K562 (cell line): ENCODE measurements around the gene PITPNC1.

Experiments used
- DNMT1 ChIP-seq: fragments of 450-650 bp; IDR thresholded peaks from 2 replicates; pipeline ENCODE4 v1.6.1; 2016; ENCODE audit warnings: antibody characterized with exemption, mild to moderate bottlenecking
- KLF6 ChIP-seq: fragments of 250-450 bp; sonication (Bioruptor Pico); IDR thresholded peaks from 2 replicates; pipeline ENCODE4 v1.4.0; 2020; ENCODE audit warnings: mild to moderate bottlenecking, moderate library complexity, borderline replicate concordance
- SMARCB1 ChIP-seq: IDR thresholded peaks from 2 replicates; pipeline ENCODE4 v1.6.1; 2011; ENCODE audit warnings: improper control_type of control experiment, low read depth; ENCODE audit not compliant: insufficient read length
- TOE1 ChIP-seq, 2 experiments: fragments of 450-650 bp in 1 of 2; sonication (generic) in 1 of 2; formaldehyde crosslinking in 1 of 2; IDR thresholded peaks; 2 replicates each; pipeline versions ENCODE4 v1.7.1 to v1.8.0; 2016 to 2022; ENCODE audit warnings: borderline replicate concordance in 2 of 2, mild to moderate bottlenecking in 2 of 2, antibody characterized with exemption in 1 of 2, inconsistent platforms in 1 of 2, low read depth in 1 of 2, missing genetic modification reagents in 1 of 2, moderate library complexity in 1 of 2
- TF ChIP-seq, protein P1 (sequence below), 3 experiments: IDR thresholded peaks in 2 of 3; conservative IDR thresholded peaks in 1 of 3; 2 replicates each; pipeline ENCODE4 v1.5.1; 2011 to 2012; ENCODE audit warnings: low read length in 3 of 3, mild to moderate bottlenecking in 3 of 3, control low read depth in 2 of 3, improper control_type of control experiment in 1 of 3, inconsistent platforms in 1 of 3, low read depth in 1 of 3, mixed read lengths in 1 of 3, moderate library complexity in 1 of 3; ENCODE audit not compliant: insufficient read depth in 2 of 3

DNA sequence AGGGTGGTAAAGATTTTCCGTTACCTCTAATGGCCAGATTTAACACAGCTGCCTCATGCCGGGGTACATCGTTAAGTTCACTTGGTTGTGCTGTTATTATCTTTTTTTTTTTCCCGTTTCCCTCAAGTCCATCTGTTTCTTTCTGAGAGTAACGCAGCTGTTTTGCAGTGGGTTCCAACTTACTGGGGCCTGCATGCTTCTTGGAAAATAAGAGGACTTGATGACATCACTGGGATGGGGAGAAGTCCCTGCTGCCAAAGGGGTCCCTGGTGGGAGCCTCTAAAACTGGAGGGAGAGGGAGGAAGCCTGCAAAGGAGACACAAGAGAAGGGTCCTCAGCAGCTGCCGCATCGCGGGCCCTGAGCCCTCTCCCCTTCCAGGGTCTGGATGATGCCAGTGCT, 262.9 kb downstream of the PITPNC1 start:
- TF ChIP-seq TOE1 (IDR thresholded peaks at IDR 0.05; ENCODE audit: borderline replicate concordance) (no peak), TOE1 (CRISPR knock-in tag; IDR thresholded peaks at IDR 0.05; ENCODE audit: borderline replicate concordance, low read depth) (no peak), SMARCB1 (no peak), DNMT1 (no peak), KLF6 (CRISPR knock-in tag) (no peak)
- TF ChIP-seq, protein P1, sequence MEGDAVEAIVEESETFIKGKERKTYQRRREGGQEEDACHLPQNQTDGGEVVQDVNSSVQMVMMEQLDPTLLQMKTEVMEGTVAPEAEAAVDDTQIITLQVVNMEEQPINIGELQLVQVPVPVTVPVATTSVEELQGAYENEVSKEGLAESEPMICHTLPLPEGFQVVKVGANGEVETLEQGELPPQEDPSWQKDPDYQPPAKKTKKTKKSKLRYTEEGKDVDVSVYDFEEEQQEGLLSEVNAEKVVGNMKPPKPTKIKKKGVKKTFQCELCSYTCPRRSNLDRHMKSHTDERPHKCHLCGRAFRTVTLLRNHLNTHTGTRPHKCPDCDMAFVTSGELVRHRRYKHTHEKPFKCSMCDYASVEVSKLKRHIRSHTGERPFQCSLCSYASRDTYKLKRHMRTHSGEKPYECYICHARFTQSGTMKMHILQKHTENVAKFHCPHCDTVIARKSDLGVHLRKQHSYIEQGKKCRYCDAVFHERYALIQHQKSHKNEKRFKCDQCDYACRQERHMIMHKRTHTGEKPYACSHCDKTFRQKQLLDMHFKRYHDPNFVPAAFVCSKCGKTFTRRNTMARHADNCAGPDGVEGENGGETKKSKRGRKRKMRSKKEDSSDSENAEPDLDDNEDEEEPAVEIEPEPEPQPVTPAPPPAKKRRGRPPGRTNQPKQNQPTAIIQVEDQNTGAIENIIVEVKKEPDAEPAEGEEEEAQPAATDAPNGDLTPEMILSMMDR (IDR thresholded peaks at IDR 0.05 in 2 of 3, conservative IDR thresholded peaks at IDR 0.05 in 1 of 3; ENCODE audit: insufficient read depth in 2 of 3, low read depth in 1 of 3, low read length in 3 of 3), result no peak
